ENCODE results near the gene CLPTM1.
"Not testable (repeated sequence)": the region's sequence is repeated elsewhere in the genome, so short reads cannot be mapped to it uniquely, and the experiment has no call there.

The CLPTM1 gene

GRCh38 chr19:44947041-44947581 is 8.1 kb upstream of the CLPTM1 start:
- DNase-seq: no peak

- no peak for DNase-seq
Measured at GRCh38 chr19:44948237-44948636, 6.9 kb upstream of the CLPTM1 start.

GRCh38 chr19:44948763-44949374 is 6.3 kb upstream of the CLPTM1 start:
- no peak for DNase-seq

- DNase-seq: no peak
Measured at GRCh38 chr19:44949550-44949949, 5.6 kb upstream of the CLPTM1 start.

- peak; percentile 76 for DNase-seq
Measured at GRCh38 chr19:44951179-44952159, 3.7 kb upstream of the CLPTM1 start.

- DNase-seq: no peak
Measured at GRCh38 chr19:44954278-44954648, 917 bp upstream of the CLPTM1 start.

- no peak for DNase-seq
Measured at GRCh38 chr19:44955505-44956439, 592 bp downstream of the CLPTM1 start.

- DNase-seq: no peak
Measured at GRCh38 chr19:44957526-44957925, 2.3 kb downstream of the CLPTM1 start.

GRCh38 chr19:44958090-44958489 is 2.9 kb downstream of the CLPTM1 start:
- DNase-seq: no peak

- DNase-seq: no peak
Measured at GRCh38 chr19:44959691-44960090, 4.5 kb downstream of the CLPTM1 start.

- DNase-seq: no peak
Measured at GRCh38 chr19:44960906-44961728, 5.9 kb downstream of the CLPTM1 start.

GRCh38 chr19:44961821-44962220 is 6.6 kb downstream of the CLPTM1 start:
- no peak for DNase-seq

GRCh38 chr19:44968118-44968517 is 12.9 kb downstream of the CLPTM1 start:
- DNase-seq: no peak

GRCh38 chr19:44968670-44969069 is 13.5 kb downstream of the CLPTM1 start:
- DNase-seq: no peak

GRCh38 chr19:44969437-44969836 is 14.3 kb downstream of the CLPTM1 start:
- no peak for DNase-seq

- DNase-seq: not testable (repeated sequence)
Measured at GRCh38 chr19:44971451-44971850, 16.3 kb downstream of the CLPTM1 start.

GRCh38 chr19:44972802-44973201 is 17.6 kb downstream of the CLPTM1 start:
- no peak for DNase-seq

- DNase-seq: no peak
Measured at GRCh38 chr19:44973982-44974735, 19.0 kb downstream of the CLPTM1 start.

GRCh38 chr19:44974857-44975256 is 19.7 kb downstream of the CLPTM1 start:
- DNase-seq: no peak

- no peak for DNase-seq
Measured at GRCh38 chr19:44975444-44975843, 20.3 kb downstream of the CLPTM1 start.

- no peak for DNase-seq
Measured at GRCh38 chr19:44984005-44984404, 28.8 kb downstream of the CLPTM1 start.

Measured in kidney glomerular epithelial cell (primary cell).